ENCODE data around the gene TTI1.
A peak's percentile ranks its signal among the peaks of the same experiment; 100 is the strongest.

The TTI1 gene

DNA sequence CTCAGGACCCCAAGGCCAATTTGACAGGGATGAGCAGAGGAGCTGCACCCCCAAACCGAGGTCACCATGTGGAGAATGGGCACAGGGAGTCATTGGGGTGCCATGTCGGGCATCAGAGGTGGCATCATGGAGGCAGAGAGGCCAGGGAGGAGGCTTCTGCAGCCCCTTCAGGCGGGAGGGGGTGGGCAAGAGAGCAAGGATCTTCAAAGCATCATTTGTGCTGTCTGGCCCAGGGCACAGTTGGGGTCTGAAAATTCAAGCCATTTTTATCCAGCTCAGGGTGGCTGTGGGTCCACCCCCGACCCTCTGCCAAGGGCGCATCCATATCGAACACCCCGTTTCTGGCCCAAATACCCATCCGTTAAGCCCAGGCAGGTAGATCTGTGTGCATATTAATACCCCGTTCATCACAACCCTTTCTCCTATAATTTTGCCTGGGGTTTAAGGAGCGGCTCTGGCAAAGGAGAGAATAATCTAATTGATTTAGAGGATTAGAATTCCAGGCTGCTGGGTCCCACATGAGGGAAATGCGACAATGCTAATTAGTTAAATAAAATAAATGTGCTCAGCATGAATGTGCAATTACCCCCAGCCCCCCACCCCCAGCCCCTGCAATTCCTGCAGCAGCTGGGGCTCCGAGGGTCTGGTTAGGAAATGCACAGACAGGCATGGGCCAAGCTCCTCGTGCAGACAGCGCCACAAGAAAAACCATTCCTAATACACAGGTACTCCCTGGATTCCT, 98.5 kb downstream of the TTI1 start:
- peak in 1 of 2 experiments; percentile 19 for DNase-seq

DNA sequence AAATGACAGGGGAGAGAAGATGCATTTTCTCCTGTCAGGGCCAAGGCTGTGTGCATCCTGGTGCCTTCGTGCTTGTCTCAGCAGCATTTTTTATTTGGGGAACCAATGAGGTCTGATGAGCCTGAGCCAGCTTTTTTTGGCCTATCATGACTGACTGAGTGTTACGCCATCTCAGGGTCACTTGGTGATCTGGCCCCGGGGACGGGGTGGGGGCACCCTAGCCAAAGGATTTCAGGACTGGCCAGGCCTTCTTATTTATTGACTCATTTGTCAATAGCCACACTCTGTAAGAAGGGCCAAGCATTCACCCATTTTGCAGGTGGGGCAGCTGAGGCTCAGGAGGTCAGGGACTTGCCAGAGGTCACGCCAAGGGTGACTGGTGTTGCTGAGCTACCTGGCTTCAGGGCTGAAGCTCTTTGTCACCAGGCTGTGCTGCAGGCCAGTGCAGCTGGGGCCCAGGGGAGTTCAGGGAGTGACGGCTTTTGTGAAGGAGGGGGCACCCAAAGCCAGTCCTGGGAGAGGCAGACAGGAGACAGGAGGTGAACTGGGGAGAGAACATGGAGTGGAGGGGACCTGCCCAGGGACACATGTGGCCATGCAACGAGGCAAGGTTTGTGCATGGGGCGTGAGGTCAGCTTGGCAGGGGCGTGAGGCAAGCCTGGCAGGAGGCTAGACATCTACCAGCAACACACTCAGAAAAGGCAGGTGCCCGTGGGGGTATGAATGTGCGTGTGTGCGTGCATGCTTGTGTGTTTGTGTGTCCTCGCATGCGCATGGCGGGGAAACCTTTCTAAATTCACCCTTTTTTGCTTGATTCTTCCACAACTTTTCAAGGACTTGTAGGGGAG, 99.2 kb downstream of the TTI1 start:
- DNase-seq: no peak

Data from NCI-H524 (cell line).